Measurements from ENCODE around the gene LMTK3.
A peak's percentile ranks its signal among the peaks of the same experiment; 100 is the strongest.

Gene LMTK3

GRCh38 chr19:48473161-48473966 lies 38.3 kb downstream of the LMTK3 start:
- no peak overlapping the region for H3K27ac ChIP-seq (ENCODE audit: low read depth, low read length)
- no peak overlapping the region for H3K9ac ChIP-seq (ENCODE audit: low read length in 5 of 5)

GRCh38 chr19:48471836-48472235 lies 39.8 kb downstream of the LMTK3 start:
- peaks cover 2 to 65% (median 62%) of the 10 kb centered on the region in 5 donors for H3K36me3 ChIP-seq (ENCODE audit: control insufficient read depth in 5 of 5, insufficient read depth in 5 of 5, low read length in 5 of 5)

More at GRCh38 chr19:48473161-48473966, 38.3 kb downstream of the LMTK3 start:
- Histone ChIP-seq H3K36me3 (ENCODE audit: control insufficient read depth in 5 of 5, insufficient read depth in 5 of 5, low read length in 5 of 5) (peaks cover 2 to 80% (median 78%) of the 10 kb centered on the region in 5 donors), H3K9me3 (ENCODE audit: control insufficient read depth in 5 of 5, low read length in 5 of 5) (no peaks in the 10 kb centered on the region), H3K4me1 (ENCODE audit: control insufficient read depth in 5 of 5, insufficient read depth in 5 of 5, low read length in 5 of 5) (peaks cover 3 to 17% (median 14%) of the 10 kb centered on the region in 5 donors), H3K4me3 (ENCODE audit: low read depth in 1 of 5, low read length in 5 of 5) (no peak overlapping the region), H3K27me3 (ENCODE audit: control insufficient read depth in 5 of 5, insufficient read depth in 4 of 5, low read length in 5 of 5) (no peaks in the 10 kb centered on the region)

DNA sequence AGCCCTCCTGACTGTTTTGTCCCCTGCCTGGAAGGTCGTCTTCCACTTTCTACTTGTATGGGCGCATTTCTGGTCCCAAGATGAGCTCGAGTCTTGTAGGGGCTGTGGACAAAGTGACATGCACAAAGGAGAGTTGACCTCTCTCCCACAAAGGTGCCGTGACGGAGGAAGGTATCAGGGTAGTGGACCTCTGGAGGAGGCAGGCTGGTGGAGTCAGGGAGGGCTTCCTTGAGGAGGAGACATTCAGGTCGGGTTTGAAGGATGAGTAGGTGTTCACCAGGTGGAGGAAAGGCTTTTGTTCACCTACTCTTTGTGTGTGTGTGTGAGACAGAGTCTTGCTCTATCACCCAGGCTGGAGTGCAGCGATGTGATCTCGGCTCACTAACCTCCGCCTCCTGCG lies 40.8 kb downstream of the LMTK3 start:
- peaks cover 3 to 20% (median 18%) of the 10 kb centered on the region in 5 donors for H3K4me1 ChIP-seq (ENCODE audit: control insufficient read depth in 5 of 5, insufficient read depth in 5 of 5, low read length in 5 of 5)
- no peak overlapping the region for H3K27ac ChIP-seq (ENCODE audit: low read depth, low read length)
- no peaks in the 10 kb centered on the region for H3K9me3 ChIP-seq (ENCODE audit: control insufficient read depth in 5 of 5, low read length in 5 of 5)
- peaks cover 0 to 3% (median 0%) of the 10 kb centered on the region in 5 donors for H3K27me3 ChIP-seq (ENCODE audit: control insufficient read depth in 5 of 5, insufficient read depth in 4 of 5, low read length in 5 of 5)
- peak overlapping the region in 1 of 5 donors; percentile 74 for H3K9ac ChIP-seq (ENCODE audit: low read length in 5 of 5)
- peaks cover 2 to 55% (median 55%) of the 10 kb centered on the region in 5 donors for H3K36me3 ChIP-seq (ENCODE audit: control insufficient read depth in 5 of 5, insufficient read depth in 5 of 5, low read length in 5 of 5)
- H3K4me3 ChIP-seq (ENCODE audit: low read depth in 1 of 5, low read length in 5 of 5) = peak overlapping the region in 1 of 5 donors; percentile 87

More at GRCh38 chr19:48471836-48472235, 39.8 kb downstream of the LMTK3 start:
- Histone ChIP-seq H3K27ac (ENCODE audit: low read depth, low read length) (no peak overlapping the region), H3K4me3 (ENCODE audit: low read depth in 1 of 5, low read length in 5 of 5) (no peak overlapping the region), H3K4me1 (ENCODE audit: control insufficient read depth in 5 of 5, insufficient read depth in 5 of 5, low read length in 5 of 5) (peaks cover 3 to 20% (median 18%) of the 10 kb centered on the region in 5 donors), H3K9me3 (ENCODE audit: control insufficient read depth in 5 of 5, low read length in 5 of 5) (no peaks in the 10 kb centered on the region), H3K9ac (ENCODE audit: low read length in 5 of 5) (no peak overlapping the region), H3K27me3 (ENCODE audit: control insufficient read depth in 5 of 5, insufficient read depth in 4 of 5, low read length in 5 of 5) (peaks cover 0 to 3% (median 0%) of the 10 kb centered on the region in 5 donors)

GRCh38 chr19:48469934-48470680 lies 41.5 kb downstream of the LMTK3 start:
- Histone ChIP-seq H3K27me3 (ENCODE audit: control insufficient read depth in 5 of 5, insufficient read depth in 4 of 5, low read length in 5 of 5) (peaks cover 0 to 3% (median 0%) of the 10 kb centered on the region in 5 donors), H3K4me1 (ENCODE audit: control insufficient read depth in 5 of 5, insufficient read depth in 5 of 5, low read length in 5 of 5) (peaks cover 3 to 20% (median 18%) of the 10 kb centered on the region in 5 donors), H3K27ac (ENCODE audit: low read depth, low read length) (peak overlapping the region; percentile 90), H3K4me3 (ENCODE audit: low read depth in 1 of 5, low read length in 5 of 5) (peak overlapping the region; percentile 79 to 87 (median 84)), H3K36me3 (ENCODE audit: control insufficient read depth in 5 of 5, insufficient read depth in 5 of 5, low read length in 5 of 5) (peaks cover 2 to 48% (median 47%) of the 10 kb centered on the region in 5 donors), H3K9me3 (ENCODE audit: control insufficient read depth in 5 of 5, low read length in 5 of 5) (no peaks in the 10 kb centered on the region), H3K9ac (ENCODE audit: low read length in 5 of 5) (peak overlapping the region in 4 of 5 donors; percentile 47 to 84 (median 75))

DNA sequence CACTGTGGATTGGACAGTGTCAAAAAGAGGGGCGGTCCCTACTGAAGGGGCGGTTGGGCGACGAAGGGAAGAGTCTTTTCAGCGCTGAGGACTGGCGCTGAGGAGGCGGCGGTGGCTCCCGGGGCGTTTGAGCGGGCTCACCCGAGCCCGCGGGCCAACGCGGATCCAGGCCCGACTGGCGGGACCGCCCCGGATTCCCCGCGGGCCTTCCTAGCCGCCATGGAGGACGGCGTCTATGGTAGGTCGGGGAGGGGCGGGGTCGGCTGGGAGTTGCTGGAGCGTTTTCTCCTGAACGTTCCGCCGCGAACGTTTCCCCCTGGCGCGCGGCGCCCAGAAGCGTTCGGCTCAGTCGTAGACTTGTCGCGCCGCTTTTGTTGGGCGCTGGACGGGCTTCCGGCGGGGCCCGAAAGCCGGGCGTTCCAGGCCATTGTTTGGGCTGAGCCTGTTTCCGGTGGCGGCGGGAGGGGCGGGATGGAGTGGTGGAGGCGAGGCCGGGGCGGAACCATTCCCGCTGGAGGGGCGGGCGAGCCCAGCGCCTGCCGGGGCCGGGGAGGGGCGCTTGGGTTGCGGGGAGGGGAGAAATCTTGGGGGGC lies 42.2 kb downstream of the LMTK3 start, which contains the start of gene CYTH2:
CYTH2 (plus strand) TSS at position 81 of the 593 bp plus-strand sequence; CDS start at position 220, 139 bp downstream.
- Histone ChIP-seq H3K36me3 (ENCODE audit: control insufficient read depth in 5 of 5, insufficient read depth in 5 of 5, low read length in 5 of 5) (peaks cover 2 to 41% (median 40%) of the 10 kb centered on the region in 5 donors), H3K27ac (ENCODE audit: low read depth, low read length) (peak within 1 kb of the TSS; percentile 90), H3K4me3 (ENCODE audit: low read depth in 1 of 5, low read length in 5 of 5) (peak within 1 kb of the TSS; percentile 79 to 87 (median 84)), H3K27me3 (ENCODE audit: control insufficient read depth in 5 of 5, insufficient read depth in 4 of 5, low read length in 5 of 5) (peaks cover 0 to 3% (median 0%) of the 10 kb centered on the region in 5 donors), H3K9me3 (ENCODE audit: control insufficient read depth in 5 of 5, low read length in 5 of 5) (no peaks in the 10 kb centered on the region), H3K4me1 (ENCODE audit: control insufficient read depth in 5 of 5, insufficient read depth in 5 of 5, low read length in 5 of 5) (peaks cover 3 to 20% (median 18%) of the 10 kb centered on the region in 5 donors), H3K9ac (ENCODE audit: low read length in 5 of 5) (peak within 1 kb of the TSS in 4 of 5 donors; percentile 76 to 92 (median 86))

DNA sequence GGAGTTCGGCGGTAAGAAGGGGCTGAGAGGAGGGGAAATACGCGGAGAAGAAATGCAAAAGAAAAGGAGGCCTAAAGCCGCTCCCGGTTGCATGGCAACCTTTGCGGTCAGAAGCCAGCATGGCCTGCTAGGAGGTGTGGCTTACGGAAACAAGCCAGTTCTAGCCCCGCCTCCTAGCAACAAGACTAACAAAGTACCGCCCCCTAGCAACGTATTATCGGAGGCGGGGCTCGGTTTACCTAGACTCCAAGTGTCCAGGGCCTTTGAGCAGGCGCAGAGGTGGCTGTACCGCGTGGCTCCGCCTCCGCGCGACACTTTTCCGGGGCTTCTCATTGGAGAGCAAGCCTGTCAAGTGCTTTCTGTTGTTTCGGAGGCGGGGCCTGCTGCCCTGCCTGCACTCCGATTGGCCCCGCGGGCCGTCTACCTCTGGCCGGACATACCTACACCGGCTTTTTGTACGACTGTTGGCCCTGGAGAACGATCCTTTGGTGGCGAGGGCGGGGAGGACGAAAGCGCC lies 42.8 kb downstream of the LMTK3 start:
- H3K27ac ChIP-seq (ENCODE audit: low read depth, low read length) = peak overlapping the region; percentile 90
- peak overlapping the region in 4 of 5 donors; percentile 68 to 92 (median 86) for H3K9ac ChIP-seq (ENCODE audit: low read length in 5 of 5)
- H3K4me1 ChIP-seq (ENCODE audit: control insufficient read depth in 5 of 5, insufficient read depth in 5 of 5, low read length in 5 of 5) = peaks cover 3 to 20% (median 18%) of the 10 kb centered on the region in 5 donors
- H3K36me3 ChIP-seq (ENCODE audit: control insufficient read depth in 5 of 5, insufficient read depth in 5 of 5, low read length in 5 of 5) = peaks cover 2 to 35% (median 35%) of the 10 kb centered on the region in 5 donors
- peaks cover 0 to 3% (median 0%) of the 10 kb centered on the region in 5 donors for H3K27me3 ChIP-seq (ENCODE audit: control insufficient read depth in 5 of 5, insufficient read depth in 4 of 5, low read length in 5 of 5)
- peak overlapping the region; percentile 79 to 87 (median 81) for H3K4me3 ChIP-seq (ENCODE audit: low read depth in 1 of 5, low read length in 5 of 5)
- H3K9me3 ChIP-seq (ENCODE audit: control insufficient read depth in 5 of 5, low read length in 5 of 5) = no peaks in the 10 kb centered on the region

- H3K4me1 ChIP-seq (ENCODE audit: control insufficient read depth in 5 of 5, insufficient read depth in 5 of 5, low read length in 5 of 5) = peaks cover 3 to 20% (median 18%) of the 10 kb centered on the region in 5 donors
- no peak overlapping the region for H3K4me3 ChIP-seq (ENCODE audit: low read depth in 1 of 5, low read length in 5 of 5)
- no peaks in the 10 kb centered on the region for H3K9me3 ChIP-seq (ENCODE audit: control insufficient read depth in 5 of 5, low read length in 5 of 5)
- H3K27ac ChIP-seq (ENCODE audit: low read depth, low read length) = no peak overlapping the region
- peaks cover 0 to 19% (median 15%) of the 10 kb centered on the region in 5 donors for H3K36me3 ChIP-seq (ENCODE audit: control insufficient read depth in 5 of 5, insufficient read depth in 5 of 5, low read length in 5 of 5)
- H3K9ac ChIP-seq (ENCODE audit: low read length in 5 of 5) = peak overlapping the region in 1 of 5 donors; percentile 5
- H3K27me3 ChIP-seq (ENCODE audit: control insufficient read depth in 5 of 5, insufficient read depth in 4 of 5, low read length in 5 of 5) = peaks cover 0 to 3% (median 0%) of the 10 kb centered on the region in 5 donors
Measured at GRCh38 chr19:48466561-48467325, 44.9 kb downstream of the LMTK3 start.

GRCh38 chr19:48465215-48465614 lies 46.4 kb downstream of the LMTK3 start:
- no peak overlapping the region for H3K4me3 ChIP-seq (ENCODE audit: low read depth in 1 of 5, low read length in 5 of 5)
- no peak overlapping the region for H3K9ac ChIP-seq (ENCODE audit: low read length in 5 of 5)
- no peaks in the 10 kb centered on the region for H3K9me3 ChIP-seq (ENCODE audit: control insufficient read depth in 5 of 5, low read length in 5 of 5)

More at GRCh38 chr19:48465215-48465614, 46.4 kb downstream of the LMTK3 start:
- Histone ChIP-seq H3K4me1 (ENCODE audit: control insufficient read depth in 5 of 5, insufficient read depth in 5 of 5, low read length in 5 of 5) (peaks cover 3 to 13% (median 12%) of the 10 kb centered on the region in 5 donors), H3K27ac (ENCODE audit: low read depth, low read length) (no peak overlapping the region), H3K27me3 (ENCODE audit: control insufficient read depth in 5 of 5, insufficient read depth in 4 of 5, low read length in 5 of 5) (peaks cover 0 to 3% (median 0%) of the 10 kb centered on the region in 5 donors), H3K36me3 (ENCODE audit: control insufficient read depth in 5 of 5, insufficient read depth in 5 of 5, low read length in 5 of 5) (peaks cover 0 to 4% (median 0%) of the 10 kb centered on the region in 5 donors)

All from subcutaneous abdominal adipose tissue (tissue), 5 donors.